HUES6 (cell line): ENCODE measurements around the gene AURKAIP1.
"Not testable (repeated sequence)": the region's sequence is repeated elsewhere in the genome, so short reads cannot be mapped to it uniquely, and the experiment has no call there.

ENCODE experiments used
- H3K27ac ChIP-seq: 2 replicates; pipeline ENCODE4 v1.7.0; 2013; ENCODE audit warnings: low read depth, mild to moderate bottlenecking, low read length, inconsistent platforms
- H3K27me3 ChIP-seq: 2 replicates; pipeline ENCODE4 v1.6.1; 2013; ENCODE audit warnings: low read length; ENCODE audit not compliant: control insufficient read depth, insufficient read depth
- H3K36me3 ChIP-seq: 2 replicates; pipeline ENCODE4 v1.6.1; 2013; ENCODE audit warnings: low read length; ENCODE audit not compliant: control insufficient read depth, insufficient read depth
- H3K4me1 ChIP-seq: 2 replicates; pipeline ENCODE4 v1.6.1; 2013; ENCODE audit warnings: low read length; ENCODE audit not compliant: control insufficient read depth, insufficient read depth
- H3K4me3 ChIP-seq: 2 replicates; pipeline ENCODE4 v1.5.1; 2013; ENCODE audit warnings: low read depth, low read length
- H3K9ac ChIP-seq: one replicate; pipeline ENCODE4 v1.6.1; 2013; ENCODE audit warnings: mild to moderate bottlenecking, low read length
- H3K9me3 ChIP-seq: 2 replicates; pipeline ENCODE4 v1.6.1; 2013; ENCODE audit warnings: low read depth, low read length; ENCODE audit not compliant: control insufficient read depth, insufficient read depth

The AURKAIP1 gene

GRCh38 chr1:1370771-1371300 is 4.2 kb downstream of the AURKAIP1 start:
- Histone ChIP-seq H3K4me1 (peaks cover 5% of the 10 kb centered on the region; the same call in 1 of the 2 replicates), H3K9ac (no peak overlapping the region), H3K27me3 (no peaks in the 10 kb centered on the region), H3K4me3 (no peak overlapping the region), H3K27ac (no peak overlapping the region), H3K9me3 (peaks cover 17% of the 10 kb centered on the region), H3K36me3 (peaks cover 18% of the 10 kb centered on the region)

GRCh38 chr1:1370094-1370493 is 4.9 kb downstream of the AURKAIP1 start:
- H3K27me3 ChIP-seq, H3K4me1 ChIP-seq, H3K9ac ChIP-seq, H3K27ac ChIP-seq, H3K4me3 ChIP-seq: not testable (repeated sequence)
- peaks cover 18% of the 10 kb centered on the region for H3K9me3 ChIP-seq
- H3K36me3 ChIP-seq, result peaks cover 18% of the 10 kb centered on the region

- Histone ChIP-seq H3K27ac (no peak overlapping the region), H3K4me3 (no peak overlapping the region), H3K27me3 (no peaks in the 10 kb centered on the region), H3K9me3 (peaks cover 18% of the 10 kb centered on the region), H3K36me3 (peaks cover 7% of the 10 kb centered on the region; the same call in 1 of the 2 replicates), H3K4me1 (no peaks in the 10 kb centered on the region), H3K9ac (no peak overlapping the region)
These were observed 7.7 kb downstream of the AURKAIP1 start for GRCh38 chr1:1367315-1367714.

GRCh38 chr1:1366699-1367066 is 8.3 kb downstream of the AURKAIP1 start:
- Histone ChIP-seq H3K27me3 (no peaks in the 10 kb centered on the region), H3K9me3 (peaks cover 18% of the 10 kb centered on the region), H3K9ac (no peak overlapping the region), H3K4me3 (no peak overlapping the region), H3K36me3 (peaks cover 5% of the 10 kb centered on the region; the same call in 1 of the 2 replicates), H3K4me1 (peaks cover 6% of the 10 kb centered on the region; the same call in 1 of the 2 replicates), H3K27ac (no peak overlapping the region)

- H3K4me1 ChIP-seq, result peaks cover 10% of the 10 kb centered on the region; the same call in 1 of the 2 replicates
- H3K27ac ChIP-seq, result no peak overlapping the region
- no peaks in the 10 kb centered on the region for H3K36me3 ChIP-seq
- H3K9me3 ChIP-seq, result peaks cover 18% of the 10 kb centered on the region
- no peak overlapping the region for H3K4me3 ChIP-seq
- H3K27me3 ChIP-seq, result no peaks in the 10 kb centered on the region
- H3K9ac ChIP-seq, result no peak overlapping the region
These were observed 8.9 kb downstream of the AURKAIP1 start for GRCh38 chr1:1365875-1366698.

- H3K9ac ChIP-seq, result no peak overlapping the region
- no peaks in the 10 kb centered on the region for H3K36me3 ChIP-seq
- H3K4me3 ChIP-seq, result no peak overlapping the region
- H3K9me3 ChIP-seq, result peaks cover 18% of the 10 kb centered on the region
- peaks cover 27% of the 10 kb centered on the region; the same call in 1 of the 2 replicates for H3K4me1 ChIP-seq
- no peak overlapping the region for H3K27ac ChIP-seq
- no peaks in the 10 kb centered on the region for H3K27me3 ChIP-seq
These were observed 10.7 kb downstream of the AURKAIP1 start for GRCh38 chr1:1364266-1364665.

- no peak overlapping the region for H3K9ac ChIP-seq
- H3K9me3 ChIP-seq, result peaks cover 13% of the 10 kb centered on the region
- H3K27ac ChIP-seq, result no peak overlapping the region
- peaks cover 47% of the 10 kb centered on the region for H3K4me1 ChIP-seq
- no peaks in the 10 kb centered on the region for H3K27me3 ChIP-seq
- H3K4me3 ChIP-seq, result no peak overlapping the region
- H3K36me3 ChIP-seq, result no peaks in the 10 kb centered on the region
These were observed 13.0 kb downstream of the AURKAIP1 start for GRCh38 chr1:1361982-1362423.

GRCh38 chr1:1361233-1361981 is 13.6 kb downstream of the AURKAIP1 start:
- peaks cover 49% of the 10 kb centered on the region for H3K4me1 ChIP-seq
- no peak overlapping the region for H3K9ac ChIP-seq
- H3K27ac ChIP-seq, result no peak overlapping the region
- no peaks in the 10 kb centered on the region for H3K27me3 ChIP-seq
- no peaks in the 10 kb centered on the region for H3K36me3 ChIP-seq
- H3K4me3 ChIP-seq, result no peak overlapping the region
- H3K9me3 ChIP-seq, result peaks cover 7% of the 10 kb centered on the region

GRCh38 chr1:1360506-1361169 is 14.4 kb downstream of the AURKAIP1 start:
- H3K9ac ChIP-seq, result no peak overlapping the region

GRCh38 chr1:1359664-1360468 is 15.1 kb downstream of the AURKAIP1 start:
- Histone ChIP-seq H3K27ac (peak overlapping the region; percentile 39; the same call in 1 of the 2 replicates), H3K4me3 (no peak overlapping the region), H3K27me3 (peaks cover 6% of the 10 kb centered on the region), H3K4me1 (peaks cover 49% of the 10 kb centered on the region), H3K9ac (peak overlapping the region; percentile 47), H3K36me3 (no peaks in the 10 kb centered on the region), H3K9me3 (no peaks in the 10 kb centered on the region)

More at GRCh38 chr1:1360506-1361169, 14.4 kb downstream of the AURKAIP1 start:
- Histone ChIP-seq H3K36me3 (no peaks in the 10 kb centered on the region), H3K9me3 (no peaks in the 10 kb centered on the region), H3K27ac (no peak overlapping the region), H3K27me3 (no peaks in the 10 kb centered on the region), H3K4me3 (peak overlapping the region; percentile 6; the same call in 1 of the 2 replicates), H3K4me1 (peaks cover 49% of the 10 kb centered on the region)
